HAP-1 (cell line): Measurements from ENCODE around the gene CCNL1.
"Not testable (repeated sequence)": the region's sequence is repeated elsewhere in the genome, so short reads cannot be mapped to it uniquely, and the experiment has no call there.

Experiments used
- DNase-seq, 2 experiments: peaks; one replicate each; pipeline ENCODE4 v3.0.0-alpha.2; 2016 to 2020; ENCODE audit warnings: low spot score in 2 of 2
- H3K27me3 ChIP-seq: fragments of 250-450 bp; sonication (Bioruptor Pico); 2 replicates; pipeline ENCODE4 v1.5.1; 2020; ENCODE audit warnings: low read depth, mild to moderate bottlenecking, moderate library complexity
- H3K36me3 ChIP-seq: fragments of 250-450 bp; sonication (Bioruptor Pico); replicated peaks from 2 replicates; pipeline ENCODE4 v1.5.1; 2020; ENCODE audit warnings: mild to moderate bottlenecking
- H3K4me1 ChIP-seq: fragments of 250-450 bp; sonication (Bioruptor Pico); 2 replicates; pipeline ENCODE4 v1.5.1; 2020; ENCODE audit warnings: mild to moderate bottlenecking
- H3K4me3 ChIP-seq: fragments of 250-450 bp; sonication (Bioruptor Pico); 2 replicates; pipeline ENCODE4 v1.5.1; 2020; ENCODE audit warnings: mild to moderate bottlenecking, moderate library complexity
- H3K9me3 ChIP-seq: fragments of 250-450 bp; sonication (Bioruptor Pico); 2 replicates; pipeline ENCODE4 v1.5.1; 2020; ENCODE audit warnings: mild to moderate bottlenecking, moderate library complexity
- in situ Hi-C: fragments of 300-500 bp; cut with MboI; formaldehyde crosslinking; loops from 3 replicates; pipeline ENCODE4 v1.14.3; 2020; ENCODE audit warnings: low sequenced_read_pairs, inconsistent platforms, mixed read lengths

The CCNL1 gene

GRCh38 chr3:157107644-157108133 is 52.3 kb downstream of the CCNL1 start:
- no peaks in the 10 kb centered on the region for H3K27me3 ChIP-seq
- H3K4me1 ChIP-seq: no peaks in the 10 kb centered on the region
- no peaks in the 10 kb centered on the region for H3K9me3 ChIP-seq
- H3K36me3 ChIP-seq: no peaks in the 10 kb centered on the region
- in situ Hi-C loops: no loop called here
- H3K4me3 ChIP-seq: no peak overlapping the region
- DNase-seq: no peak

DNA sequence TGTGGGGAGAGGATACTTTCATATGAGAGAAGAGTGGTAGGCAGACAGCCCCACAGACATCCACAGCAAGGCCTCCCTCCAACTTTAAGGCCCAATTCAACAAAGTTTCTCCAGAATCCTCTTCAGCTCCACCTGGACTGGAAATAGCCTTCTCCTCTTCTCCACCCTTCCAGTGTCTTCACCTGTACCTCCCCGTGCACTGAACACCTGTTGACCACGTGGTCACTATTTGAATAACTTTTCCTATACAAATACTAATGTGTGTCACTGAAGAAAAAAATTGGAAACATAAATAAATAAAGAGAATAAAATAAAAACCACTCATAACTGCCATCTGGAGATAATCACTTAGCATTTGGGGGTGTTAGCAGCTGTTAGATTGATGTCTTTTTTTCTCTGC is 52.9 kb downstream of the CCNL1 start:
- Histone ChIP-seq H3K9me3 (no peaks in the 10 kb centered on the region), H3K36me3 (no peaks in the 10 kb centered on the region), H3K4me3 (no peak overlapping the region), H3K4me1 (no peaks in the 10 kb centered on the region), H3K27me3 (no peaks in the 10 kb centered on the region)
- no peak for DNase-seq
- in situ Hi-C loops: no loop called here

GRCh38 chr3:157104928-157105652 is 54.9 kb downstream of the CCNL1 start:
- no peak for DNase-seq
- Histone ChIP-seq H3K4me1 (no peaks in the 10 kb centered on the region), H3K27me3 (no peaks in the 10 kb centered on the region), H3K4me3 (no peak overlapping the region), H3K9me3 (no peaks in the 10 kb centered on the region), H3K36me3 (no peaks in the 10 kb centered on the region)
- in situ Hi-C loops: no loop called here

DNA sequence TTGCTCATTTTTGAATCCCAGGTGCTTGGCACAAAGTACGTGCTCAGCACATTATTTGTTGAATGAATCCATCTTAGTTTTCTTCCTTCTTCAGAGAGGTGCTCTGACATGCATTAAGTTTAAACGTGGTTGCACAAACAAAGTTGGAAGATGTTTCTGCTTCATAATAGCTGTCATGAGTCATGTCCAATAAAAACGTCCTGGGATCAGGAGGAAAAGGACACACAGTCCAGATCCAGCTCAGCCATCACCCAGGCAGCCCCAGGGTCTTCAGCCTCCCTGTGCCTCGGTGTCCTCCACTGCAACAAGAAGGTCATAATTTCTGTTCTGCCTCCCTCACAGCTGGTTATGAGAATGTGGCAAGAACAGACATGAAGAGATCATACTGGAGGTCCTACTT is 55.4 kb downstream of the CCNL1 start:
- H3K36me3 ChIP-seq: no peaks in the 10 kb centered on the region
- H3K4me3 ChIP-seq: no peak overlapping the region
- H3K4me1 ChIP-seq: no peaks in the 10 kb centered on the region
- no peaks in the 10 kb centered on the region for H3K27me3 ChIP-seq
- no peaks in the 10 kb centered on the region for H3K9me3 ChIP-seq
- in situ Hi-C loops: no loop called here
- no peak for DNase-seq

DNA sequence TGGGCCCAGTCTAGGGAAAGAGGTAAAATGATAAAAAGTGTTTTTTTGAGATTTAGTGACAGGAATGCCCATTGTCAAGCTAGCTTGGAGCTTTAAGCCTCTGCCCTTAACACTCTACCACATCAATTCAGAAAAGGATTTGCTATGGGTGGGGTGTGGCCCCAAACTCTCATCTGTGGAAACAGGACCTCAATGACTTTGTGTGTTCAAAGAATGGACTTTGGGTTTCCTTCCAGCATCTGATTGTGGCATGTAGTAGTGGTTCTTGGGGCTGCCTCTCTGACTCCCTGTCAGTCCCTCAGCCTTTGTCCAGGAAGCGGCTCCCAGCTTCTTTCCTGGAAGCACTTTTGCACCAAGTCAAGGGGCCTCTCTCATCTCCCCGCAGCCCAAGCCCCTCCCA is 56.1 kb downstream of the CCNL1 start:
- in situ Hi-C loops: no loop called here
- Histone ChIP-seq H3K9me3 (no peaks in the 10 kb centered on the region), H3K36me3 (no peaks in the 10 kb centered on the region), H3K4me3 (no peak overlapping the region), H3K27me3 (no peaks in the 10 kb centered on the region), H3K4me1 (no peaks in the 10 kb centered on the region)
- no peak for DNase-seq

DNA sequence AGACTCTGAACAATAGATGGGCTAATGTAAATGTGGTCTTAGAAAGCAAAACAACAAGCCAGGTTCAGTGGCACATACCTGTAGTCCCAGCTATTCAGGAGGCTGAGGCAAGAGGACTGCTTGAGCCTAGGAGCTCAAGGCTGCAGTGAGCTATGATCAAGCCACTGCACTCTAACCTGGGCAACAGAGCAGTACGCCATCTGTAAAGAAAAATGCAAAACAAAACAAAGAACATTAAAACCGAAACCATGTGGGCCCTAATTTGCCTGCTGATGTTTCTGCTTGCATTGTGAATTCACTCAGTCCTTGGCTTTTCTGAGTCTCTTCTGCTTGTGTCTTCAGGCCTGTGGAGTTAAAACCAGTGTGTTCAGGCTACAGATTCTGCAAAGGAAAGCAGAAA is 56.7 kb downstream of the CCNL1 start:
- Histone ChIP-seq H3K4me1 (no peaks in the 10 kb centered on the region), H3K27me3 (no peaks in the 10 kb centered on the region), H3K36me3 (no peaks in the 10 kb centered on the region), H3K4me3 (no peak overlapping the region), H3K9me3 (no peaks in the 10 kb centered on the region)
- in situ Hi-C loops: no loop called here
- DNase-seq: no peak

- DNase-seq, H3K9me3 ChIP-seq, H3K4me1 ChIP-seq, H3K4me3 ChIP-seq, in situ Hi-C loops, H3K27me3 ChIP-seq, H3K36me3 ChIP-seq: not testable (repeated sequence)
Observed at GRCh38 chr3:157102595-157102994, 57.4 kb downstream of the CCNL1 start.

- in situ Hi-C loops: no loop called here
- no peak for DNase-seq
- Histone ChIP-seq H3K4me1 (no peaks in the 10 kb centered on the region), H3K9me3 (no peaks in the 10 kb centered on the region), H3K36me3 (no peaks in the 10 kb centered on the region), H3K27me3 (no peaks in the 10 kb centered on the region), H3K4me3 (no peak overlapping the region)
Observed at GRCh38 chr3:157102098-157102497, 57.8 kb downstream of the CCNL1 start.

GRCh38 chr3:157101486-157101885 is 58.5 kb downstream of the CCNL1 start:
- H3K27me3 ChIP-seq: no peaks in the 10 kb centered on the region
- in situ Hi-C loops: no loop called here
- DNase-seq: no peak
- H3K36me3 ChIP-seq: no peaks in the 10 kb centered on the region
- H3K4me3 ChIP-seq: no peak overlapping the region
- no peaks in the 10 kb centered on the region for H3K4me1 ChIP-seq
- no peaks in the 10 kb centered on the region for H3K9me3 ChIP-seq

DNA sequence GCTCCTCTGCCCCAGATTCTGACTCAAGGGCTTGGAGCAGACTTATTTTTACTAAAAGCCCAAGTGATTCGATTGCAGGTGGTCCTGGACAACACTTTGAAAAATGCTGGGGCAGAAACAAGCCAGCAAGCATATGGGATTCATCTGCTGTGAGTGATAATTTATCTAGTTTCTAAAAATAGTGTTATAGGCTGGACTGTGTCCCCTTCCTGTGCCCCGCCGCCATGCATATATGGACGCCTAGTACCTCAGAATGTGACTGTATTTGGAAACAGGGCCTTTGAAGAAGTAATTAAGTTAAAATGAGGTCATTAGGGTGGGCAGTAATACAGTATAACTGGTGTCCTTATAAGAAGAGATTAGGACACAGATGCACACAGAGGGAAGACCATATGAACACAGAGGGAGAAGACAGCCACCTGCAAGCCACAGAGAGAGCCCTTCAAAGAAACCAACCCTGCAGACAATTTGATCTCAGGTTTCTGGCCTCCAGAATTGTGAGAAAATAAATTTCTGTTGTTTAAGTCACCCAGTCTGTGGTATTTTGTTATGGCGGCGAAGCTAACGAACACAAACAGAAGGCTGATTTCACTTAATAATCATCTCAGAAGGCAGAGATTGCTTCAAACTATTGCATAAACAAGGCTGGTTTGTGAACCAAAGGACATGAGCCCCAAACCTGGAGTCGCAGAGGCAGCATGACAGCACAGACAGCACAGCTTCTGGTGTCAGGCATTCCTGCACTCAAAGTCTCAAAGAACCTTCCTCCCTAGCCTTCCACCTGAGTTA is 59.1 kb downstream of the CCNL1 start:
- Histone ChIP-seq H3K9me3 (no peaks in the 10 kb centered on the region), H3K4me1 (no peaks in the 10 kb centered on the region), H3K4me3 (no peak overlapping the region), H3K27me3 (no peaks in the 10 kb centered on the region), H3K36me3 (no peaks in the 10 kb centered on the region)
- DNase-seq: no peak
- in situ Hi-C loops: no loop called here

DNA sequence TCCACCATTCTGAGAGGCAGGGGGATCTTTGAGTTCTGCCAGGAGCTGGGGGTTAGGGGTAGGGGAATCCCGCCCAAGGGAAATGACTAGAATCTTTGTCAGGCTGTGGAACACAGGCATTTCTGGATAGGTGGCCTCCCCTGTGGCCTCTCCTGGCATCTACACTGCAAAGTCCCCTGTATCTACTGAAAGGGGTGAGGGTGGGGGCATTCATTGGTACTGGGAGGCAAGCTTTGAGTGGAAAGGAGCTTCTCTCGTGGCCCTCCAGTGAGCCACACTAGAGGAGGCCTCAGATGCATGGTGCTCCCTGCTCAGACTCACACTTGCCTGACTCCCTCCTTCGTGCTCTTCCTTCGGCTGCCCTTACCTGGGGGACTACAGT is 59.9 kb downstream of the CCNL1 start:
- no peaks in the 10 kb centered on the region for H3K36me3 ChIP-seq
- no peak overlapping the region for H3K4me3 ChIP-seq
- H3K4me1 ChIP-seq: no peaks in the 10 kb centered on the region
- in situ Hi-C loops: no loop called here
- no peaks in the 10 kb centered on the region for H3K9me3 ChIP-seq
- no peaks in the 10 kb centered on the region for H3K27me3 ChIP-seq
- DNase-seq: no peak

DNA sequence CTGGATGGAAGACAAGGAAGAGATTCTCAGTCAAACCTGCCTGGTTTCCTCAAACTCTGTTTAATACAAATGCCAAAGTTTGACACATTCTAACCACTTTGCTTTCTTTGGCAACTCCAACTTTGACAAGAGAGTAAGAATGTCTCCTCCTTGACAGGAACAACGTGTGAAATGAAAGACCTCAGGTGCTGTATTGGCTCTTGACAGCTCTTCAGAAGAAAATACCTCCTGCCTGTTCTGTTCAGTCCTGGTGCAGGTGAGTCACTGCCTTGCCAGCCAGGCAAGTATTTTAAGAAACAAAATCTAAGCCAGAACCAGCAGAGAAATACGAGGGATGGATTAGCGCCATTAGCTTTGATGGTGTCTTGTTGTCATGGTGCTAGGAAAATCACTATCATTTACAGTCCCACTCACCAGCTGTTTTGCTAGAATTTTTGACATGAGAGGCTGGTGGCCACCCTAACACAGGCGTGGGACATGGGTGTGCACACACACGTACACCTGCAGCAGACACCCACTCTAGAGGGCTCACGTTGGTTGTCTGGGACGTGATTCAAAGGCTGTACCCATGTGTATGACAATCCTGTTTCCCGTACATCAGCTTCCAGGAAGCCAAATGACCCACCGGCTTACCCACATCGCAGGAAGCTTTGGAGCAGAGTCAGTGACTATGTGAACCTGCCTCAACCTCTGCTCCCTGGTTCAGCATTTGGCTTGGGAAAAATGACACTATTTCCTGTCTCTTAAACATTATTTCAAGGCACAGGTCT is 60.4 kb downstream of the CCNL1 start:
- no peak for DNase-seq
- Histone ChIP-seq H3K27me3 (no peaks in the 10 kb centered on the region), H3K9me3 (no peaks in the 10 kb centered on the region), H3K36me3 (no peaks in the 10 kb centered on the region), H3K4me1 (no peaks in the 10 kb centered on the region), H3K4me3 (no peak overlapping the region)
- in situ Hi-C loops: loop anchor here (25.0 kb wide), 1 partner anchor 562 kb away; no protein-coding TSS in a partner anchor

GRCh38 chr3:157098823-157099185 is 61.1 kb downstream of the CCNL1 start:
- Histone ChIP-seq H3K27me3 (no peaks in the 10 kb centered on the region), H3K4me1 (no peaks in the 10 kb centered on the region), H3K36me3 (no peaks in the 10 kb centered on the region), H3K9me3 (no peaks in the 10 kb centered on the region), H3K4me3 (no peak overlapping the region)
- no peak for DNase-seq
- in situ Hi-C loops: loop anchor here (25.0 kb wide), 1 partner anchor 562 kb away; no protein-coding TSS in a partner anchor
